GM12891 (cell line): ENCODE measurements around the gene CYP2S1.

Experiments used
- DNase-seq: peaks from one replicate; pipeline ENCODE4 v3.0.0; 2011; ENCODE audit warnings: low spot score; ENCODE audit not compliant: insufficient read length
- FAIRE-seq: peaks from 2 replicates; lab custom pipeline; 2011; peaks lifted over from hg19 to GRCh38; lab: Jason Lieb, UNC
- PAX5 ChIP-seq: IDR thresholded peaks from 2 replicates; pipeline ENCODE4 v1.6.1; 2011; ENCODE audit warnings: low read length, moderate library complexity, mild to moderate bottlenecking; ENCODE audit not compliant: insufficient read depth, severe bottlenecking
- POLR2A ChIP-seq: IDR thresholded peaks from 2 replicates; pipeline ENCODE4 v1.6.1; 2011; ENCODE audit warnings: low read depth, low read length, control low read depth
- POLR2AphosphoS5 ChIP-seq: IDR thresholded peaks from 2 replicates; pipeline ENCODE4 v1.6.1; 2011; ENCODE audit warnings: low read depth, low read length, control low read depth
- POU2F2 ChIP-seq: IDR thresholded peaks from 2 replicates; pipeline ENCODE4 v1.6.1; 2011; ENCODE audit warnings: low read depth, mild to moderate bottlenecking, control low read depth, low read length, moderate library complexity
- SPI1 ChIP-seq: IDR thresholded peaks from 2 replicates; pipeline ENCODE4 v1.6.1; 2011; ENCODE audit warnings: low read depth, low read length, control low read depth
- TAF1 ChIP-seq: IDR thresholded peaks from 2 replicates; pipeline ENCODE4 v1.6.1; 2011; ENCODE audit warnings: low read depth, low read length, control low read depth

CYP2S1 gene

DNA sequence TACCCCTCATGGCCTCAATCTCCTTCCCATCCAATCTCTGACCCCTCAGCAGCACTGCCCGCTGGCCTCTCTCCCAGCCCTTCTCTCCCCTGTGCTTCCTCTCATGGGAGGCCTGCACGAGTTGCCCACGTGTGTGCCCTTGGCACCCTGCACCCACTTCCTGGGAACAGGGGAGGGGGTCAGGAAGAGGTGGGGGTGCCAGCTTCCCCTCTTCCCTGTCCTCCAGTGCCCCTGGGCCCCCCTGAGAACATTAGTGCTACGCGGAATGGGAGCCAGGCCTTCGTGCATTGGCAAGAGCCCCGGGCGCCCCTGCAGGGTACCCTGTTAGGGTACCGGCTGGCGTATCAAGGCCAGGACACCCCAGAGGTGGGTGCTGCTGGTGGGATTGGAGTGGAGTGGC is 45.2 kb downstream of the CYP2S1 start:
- FAIRE-seq (no peak), DNase-seq (no peak)
- TF ChIP-seq PAX5 (no peak), POU2F2 (no peak), POLR2A (no peak), POLR2AphosphoS5 (no peak), SPI1 (no peak), TAF1 (no peak)

- FAIRE-seq: no peak
- DNase-seq: no peak
- TF ChIP-seq SPI1: no peak
- TF ChIP-seq POLR2A: no peak
- no peak for TF ChIP-seq PAX5
- TF ChIP-seq POLR2AphosphoS5: no peak
- TF ChIP-seq POU2F2: no peak
- no peak for TF ChIP-seq TAF1
These were observed 46.3 kb downstream of the CYP2S1 start for GRCh38 chr19:41239363-41239762.

GRCh38 chr19:41239961-41240574 is 47.0 kb downstream of the CYP2S1 start:
- FAIRE-seq (no peak), DNase-seq (no peak)
- no peak for TF ChIP-seq TAF1

DNA sequence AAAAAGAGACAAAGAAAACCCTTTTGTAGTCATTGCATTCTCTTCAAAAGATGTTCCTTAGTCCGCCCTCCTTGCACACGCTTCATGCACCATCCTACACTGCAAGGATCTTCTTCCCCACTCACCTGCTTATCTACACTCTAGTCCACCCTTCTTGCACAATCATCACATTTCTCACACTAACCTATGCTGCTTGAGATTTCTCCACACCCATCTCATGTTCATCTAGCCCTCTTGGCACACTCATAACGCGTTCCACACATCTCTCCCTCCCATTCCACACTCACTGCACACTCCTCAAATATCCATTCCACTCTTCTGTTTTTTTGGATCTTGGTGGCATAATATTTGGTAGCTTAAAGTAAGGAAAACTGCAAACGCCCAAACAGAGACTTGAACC is 48.8 kb downstream of the CYP2S1 start:
- FAIRE-seq (no peak), DNase-seq (no peak)
- TF ChIP-seq POLR2A: no peak
- TF ChIP-seq SPI1: no peak
- TF ChIP-seq PAX5: no peak
- no peak for TF ChIP-seq TAF1
- TF ChIP-seq POLR2AphosphoS5: no peak
- TF ChIP-seq POU2F2: no peak

- DNase-seq (no peak), FAIRE-seq (no peak)
- TF ChIP-seq POLR2AphosphoS5 (no peak), TAF1 (no peak), PAX5 (no peak), SPI1 (no peak), POU2F2 (no peak), POLR2A (no peak)
These were observed 51.1 kb downstream of the CYP2S1 start for GRCh38 chr19:41244117-41244516.

- FAIRE-seq: no peak
- no peak for TF ChIP-seq SPI1
- no peak for TF ChIP-seq POU2F2
- no peak for TF ChIP-seq POLR2AphosphoS5
- no peak for TF ChIP-seq POLR2A
- TF ChIP-seq PAX5: no peak
- no peak for TF ChIP-seq TAF1
- no peak for DNase-seq
These were observed 52.8 kb downstream of the CYP2S1 start for GRCh38 chr19:41245843-41246242.

- no peak for DNase-seq
- no peak for FAIRE-seq
- no peak for TF ChIP-seq TAF1
- no peak for TF ChIP-seq SPI1
- TF ChIP-seq PAX5: no peak
- no peak for TF ChIP-seq POU2F2
- TF ChIP-seq POLR2AphosphoS5: no peak
- no peak for TF ChIP-seq POLR2A
These were observed 55.9 kb downstream of the CYP2S1 start for GRCh38 chr19:41248895-41249294.

DNA sequence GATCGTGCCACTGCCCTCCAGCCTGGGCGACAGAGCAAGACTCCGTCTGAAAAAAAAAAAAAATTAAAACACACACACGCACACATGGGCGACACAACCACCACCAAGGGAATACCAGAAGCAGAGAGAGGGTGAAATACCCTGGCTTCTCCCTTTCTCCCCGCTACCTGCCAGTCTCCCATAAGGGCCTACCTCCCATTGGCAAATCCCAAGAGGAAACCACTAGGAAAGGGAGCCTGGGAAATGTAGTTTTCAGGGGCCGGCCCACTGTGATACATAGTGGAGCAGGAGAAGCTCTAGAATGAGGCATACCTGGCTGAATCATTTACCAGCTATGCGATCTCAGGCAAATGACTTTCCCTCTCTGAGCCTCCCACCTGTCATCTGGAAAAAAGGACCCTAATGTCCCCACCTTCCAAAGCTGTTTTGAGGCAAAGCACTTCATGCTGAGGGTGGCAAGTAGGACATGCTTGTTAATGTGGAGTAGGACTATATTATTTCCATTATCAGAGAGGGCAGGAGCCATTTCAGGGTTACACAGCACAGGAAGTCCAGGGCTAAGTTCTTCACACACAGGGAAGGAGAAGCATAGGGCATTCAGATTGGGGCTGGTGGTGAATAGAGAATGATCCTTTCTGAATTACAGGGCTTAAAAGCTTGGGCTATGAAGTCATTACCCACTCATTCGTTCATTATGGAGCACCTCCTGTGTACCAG is 56.8 kb downstream of the CYP2S1 start:
- no peak for TF ChIP-seq PAX5
- no peak for TF ChIP-seq POU2F2
- no peak for TF ChIP-seq TAF1
- no peak for TF ChIP-seq POLR2AphosphoS5
- no peak for TF ChIP-seq POLR2A
- no peak for TF ChIP-seq SPI1
- FAIRE-seq (no peak), DNase-seq (no peak)

- DNase-seq: no peak
- no peak for FAIRE-seq
- TF ChIP-seq POLR2A: no peak
- no peak for TF ChIP-seq PAX5
- no peak for TF ChIP-seq POLR2AphosphoS5
- TF ChIP-seq POU2F2: no peak
- TF ChIP-seq SPI1: no peak
- TF ChIP-seq TAF1: no peak
These were observed 60.6 kb downstream of the CYP2S1 start for GRCh38 chr19:41253660-41254059.
